ENCODE data around the gene IQCF6. TPM values are rescaled to one million over a fixed set of nuclear protein-coding genes. Genes with fewer than 3 reads are reported as not detected.
"Not testable (repeated sequence)": the region's sequence is repeated elsewhere in the genome, so short reads cannot be mapped to it uniquely, and the experiment has no call there.

Gene IQCF6
- total RNA-seq, 1 donor from 2014 or later = not detected

- ATAC-seq = no peak
Observed at GRCh38 chr3:51759203-51759602, 19.8 kb downstream of the IQCF6 start.

GRCh38 chr3:51753763-51754750 lies 25.0 kb downstream of the IQCF6 start:
- not testable (repeated sequence) for ATAC-seq

GRCh38 chr3:51751287-51751686 lies 27.8 kb downstream of the IQCF6 start:
- ATAC-seq = no peak

- no peak for ATAC-seq
Observed at GRCh38 chr3:51750878-51751277, 28.2 kb downstream of the IQCF6 start.

- no peak for ATAC-seq
Observed at GRCh38 chr3:51748327-51748726, 30.7 kb downstream of the IQCF6 start.

- ATAC-seq = no peak
Observed at GRCh38 chr3:51747840-51748239, 31.2 kb downstream of the IQCF6 start.

GRCh38 chr3:51742978-51743377 lies 36.1 kb downstream of the IQCF6 start:
- not testable (repeated sequence) for ATAC-seq

- not testable (repeated sequence) for ATAC-seq
Observed at GRCh38 chr3:51742320-51742719, 36.7 kb downstream of the IQCF6 start.

GRCh38 chr3:51739110-51739509 lies 39.9 kb downstream of the IQCF6 start:
- ATAC-seq = no peak

- no peak for ATAC-seq
Observed at GRCh38 chr3:51735950-51736349, 43.1 kb downstream of the IQCF6 start.

- no peak for ATAC-seq
Observed at GRCh38 chr3:51735039-51735438, 44.0 kb downstream of the IQCF6 start.

GRCh38 chr3:51734572-51734907 lies 44.5 kb downstream of the IQCF6 start:
- ATAC-seq = no peak

GRCh38 chr3:51733859-51734571 lies 45.0 kb downstream of the IQCF6 start:
- ATAC-seq = no peak

GRCh38 chr3:51729042-51729633 lies 49.9 kb downstream of the IQCF6 start:
- no peak for ATAC-seq

Other genes starting within 250 kb of the IQCF6 start
- 9.5 TPM for gene RAD54L2, start 240.5 kb downstream of the IQCF6 start, total RNA-seq
- 32.8 TPM for gene TEX264, start 108.0 kb downstream of the IQCF6 start, total RNA-seq
- 0.08 TPM for gene GRM2, start 72.2 kb downstream of the IQCF6 start, total RNA-seq
- not detected for gene IQCF2, start 82.4 kb upstream of the IQCF6 start, total RNA-seq
- not detected for gene IQCF5, start 96.4 kb upstream of the IQCF6 start, total RNA-seq
- gene IQCF1, start 124.1 kb upstream of the IQCF6 start, total RNA-seq = not detected
- 18.6 TPM for gene RRP9, start 162.7 kb upstream of the IQCF6 start, total RNA-seq
- gene PARP3, start 163.1 kb upstream of the IQCF6 start, total RNA-seq = 5.7 TPM
- not detected for gene GPR62, start 176.1 kb upstream of the IQCF6 start, total RNA-seq
- 11.5 TPM for gene PCBP4, start 188.2 kb upstream of the IQCF6 start, total RNA-seq
- 39.6 TPM for gene ABHD14B, start 194.8 kb upstream of the IQCF6 start, total RNA-seq
- gene ABHD14A, start 195.8 kb upstream of the IQCF6 start, total RNA-seq = 4.5 TPM
- gene ACY1, start 204.3 kb upstream of the IQCF6 start, total RNA-seq = 27.4 TPM
- gene RPL29, start 216.7 kb upstream of the IQCF6 start, total RNA-seq = 1,513 TPM